ENCODE data around the gene GEN1. TPM values are rescaled to one million over a fixed set of nuclear protein-coding genes. Genes with fewer than 3 reads are reported as not detected.

GEN1 gene
- total RNA-seq, 2 experiments from 2014 or later: 37.1 to 44.0 TPM

DNA sequence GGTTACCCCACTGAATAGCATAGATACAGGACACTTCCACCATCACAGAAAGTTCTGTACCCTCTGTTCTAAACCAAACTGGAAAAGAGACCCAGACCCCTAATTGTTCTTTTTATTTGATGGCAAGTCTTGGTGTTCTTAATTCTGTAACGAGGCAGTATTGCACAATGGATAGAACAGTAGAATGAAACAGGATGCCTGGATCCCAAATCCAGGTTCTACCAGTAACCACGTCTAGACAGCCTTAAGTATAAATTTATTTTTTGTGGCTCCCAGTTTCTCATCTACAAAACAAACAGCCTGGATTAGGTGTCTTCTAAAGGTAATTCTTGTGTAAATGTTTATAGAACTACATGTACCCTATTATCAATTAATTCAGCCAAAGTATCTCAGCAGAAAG, 24.1 kb upstream of the GEN1 start:
- Mint-ChIP-seq H3K36me3 (ENCODE audit: low read depth) (peaks cover 35% of the 10 kb centered on the region), H3K4me3 (no peak overlapping the region), H3K9me3 (ENCODE audit: insufficient read depth) (no peaks in the 10 kb centered on the region), H3K27me3 (ENCODE audit: low read depth) (no peaks in the 10 kb centered on the region), H3K4me1 (ENCODE audit: low read depth) (no peaks in the 10 kb centered on the region), H3K27ac (no peak overlapping the region)
- DNase-seq (no peak), ATAC-seq (no peak)
- POLR2A ChIA-PET: no interaction called here
- CTCF ChIA-PET: no interaction called here

DNA sequence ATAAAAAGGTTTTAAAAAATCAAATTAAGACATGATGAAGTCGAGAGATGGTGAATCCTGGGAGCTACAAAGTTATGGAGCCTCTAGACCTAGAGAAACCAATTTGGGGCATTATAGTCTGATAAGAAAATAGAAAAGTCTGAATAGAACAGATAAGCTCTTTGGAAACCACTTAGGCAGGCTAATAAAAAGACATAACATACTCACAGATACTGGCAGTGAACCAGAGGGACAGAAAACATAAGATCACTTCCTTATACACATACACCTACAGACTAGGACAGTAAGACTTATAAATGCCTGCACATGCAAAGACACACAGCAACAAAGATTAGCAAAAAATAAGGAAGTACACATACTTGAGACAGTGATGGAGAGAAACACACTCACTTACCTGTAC, 20.3 kb upstream of the GEN1 start:
- Mint-ChIP-seq H3K9me3 (ENCODE audit: insufficient read depth) (no peaks in the 10 kb centered on the region), H3K27me3 (ENCODE audit: low read depth) (no peaks in the 10 kb centered on the region), H3K4me3 (no peak overlapping the region), H3K36me3 (ENCODE audit: low read depth) (peaks cover 44% of the 10 kb centered on the region), H3K4me1 (ENCODE audit: low read depth) (no peaks in the 10 kb centered on the region), H3K27ac (no peak overlapping the region)
- ChIA-PET CTCF (interaction anchor here (1.0 to 1.7 kb wide), 2 partner anchors 14 kb away, joined by 7 read pairs; no protein-coding TSS in a partner anchor), POLR2A (no interaction called here)
- no peak for ATAC-seq
- no peak for DNase-seq

- DNase-seq (no peak), ATAC-seq (no peak)
- POLR2A ChIA-PET: no interaction called here
- H3K4me3 Mint-ChIP-seq: no peak overlapping the region
- no peak overlapping the region for H3K27ac Mint-ChIP-seq
- peaks cover 47% of the 10 kb centered on the region for H3K36me3 Mint-ChIP-seq (ENCODE audit: low read depth)
- CTCF ChIA-PET: interaction anchor here (0.8 kb wide), 1 partner anchor 24 kb away, joined by 3 read pairs; no protein-coding TSS in a partner anchor
- no peaks in the 10 kb centered on the region for H3K4me1 Mint-ChIP-seq (ENCODE audit: low read depth)
- no peaks in the 10 kb centered on the region for H3K27me3 Mint-ChIP-seq (ENCODE audit: low read depth)
- no peaks in the 10 kb centered on the region for H3K9me3 Mint-ChIP-seq (ENCODE audit: insufficient read depth)
Observed at GRCh38 chr2:17735864-17736263, 18.1 kb upstream of the GEN1 start.

GRCh38 chr2:17736989-17737388, 16.9 kb upstream of the GEN1 start:
- POLR2A ChIA-PET: no interaction called here

GRCh38 chr2:17740203-17740602, 13.7 kb upstream of the GEN1 start:
- POLR2A ChIA-PET: no interaction called here
- Mint-ChIP-seq H3K36me3 (ENCODE audit: low read depth) (peaks cover 53% of the 10 kb centered on the region), H3K4me3 (no peak overlapping the region), H3K9me3 (ENCODE audit: insufficient read depth) (no peaks in the 10 kb centered on the region), H3K27me3 (ENCODE audit: low read depth) (no peaks in the 10 kb centered on the region), H3K4me1 (ENCODE audit: low read depth) (no peaks in the 10 kb centered on the region), H3K27ac (no peak overlapping the region)
- ATAC-seq (no peak), DNase-seq (no peak)
- CTCF ChIA-PET: no interaction called here

More at GRCh38 chr2:17736989-17737388, 16.9 kb upstream of the GEN1 start:
- no peak overlapping the region for H3K4me3 Mint-ChIP-seq
- no peaks in the 10 kb centered on the region for H3K4me1 Mint-ChIP-seq (ENCODE audit: low read depth)
- H3K9me3 Mint-ChIP-seq (ENCODE audit: insufficient read depth): no peaks in the 10 kb centered on the region
- no peak overlapping the region for H3K27ac Mint-ChIP-seq
- H3K36me3 Mint-ChIP-seq (ENCODE audit: low read depth): peaks cover 48% of the 10 kb centered on the region
- no peak for DNase-seq
- no peaks in the 10 kb centered on the region for H3K27me3 Mint-ChIP-seq (ENCODE audit: low read depth)
- ATAC-seq: no peak
- CTCF ChIA-PET: no interaction called here

DNA sequence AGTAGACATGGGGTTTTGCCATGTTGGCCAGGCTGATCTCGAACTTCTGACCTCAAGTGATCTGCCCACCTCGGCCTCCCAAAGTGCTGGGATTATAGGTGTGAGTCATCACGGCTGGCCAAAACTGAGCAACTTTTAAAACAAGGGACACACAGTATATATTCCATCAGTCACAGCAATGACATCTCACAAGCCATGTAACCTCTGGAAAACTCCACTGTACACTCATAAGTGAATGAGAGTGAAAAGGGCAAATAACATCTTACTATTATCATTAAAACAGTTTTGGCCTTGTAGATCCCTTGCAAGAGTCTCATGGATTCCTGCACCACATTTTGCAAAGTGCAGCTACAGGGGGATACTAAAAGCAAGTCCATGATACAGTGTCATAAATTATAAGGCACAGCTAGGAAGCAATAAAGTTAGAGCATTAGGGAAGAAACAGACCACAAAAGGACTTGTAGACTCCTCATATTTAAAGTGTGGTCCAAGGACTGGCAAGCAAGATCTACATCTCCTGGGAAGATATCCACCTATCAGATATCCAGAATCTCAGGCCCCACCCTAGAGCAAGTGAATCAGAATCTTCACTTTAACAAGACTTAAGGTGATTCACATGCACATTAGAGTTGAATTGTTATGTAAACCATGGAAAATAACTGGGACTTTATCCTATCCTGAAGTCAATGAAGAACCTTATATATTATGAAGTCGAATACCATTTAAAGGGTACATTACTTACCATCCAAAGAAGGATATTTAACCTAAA, 6.1 kb upstream of the GEN1 start:
- no peaks in the 10 kb centered on the region for H3K9me3 Mint-ChIP-seq (ENCODE audit: insufficient read depth)
- no peak overlapping the region for H3K27ac Mint-ChIP-seq
- H3K36me3 Mint-ChIP-seq (ENCODE audit: low read depth): peaks cover 24% of the 10 kb centered on the region
- H3K4me1 Mint-ChIP-seq (ENCODE audit: low read depth): peaks cover 33% of the 10 kb centered on the region
- ATAC-seq (no peak), DNase-seq (no peak)
- POLR2A ChIA-PET: no interaction called here
- no peaks in the 10 kb centered on the region for H3K27me3 Mint-ChIP-seq (ENCODE audit: low read depth)
- no peak overlapping the region for H3K4me3 Mint-ChIP-seq
- CTCF ChIA-PET: no interaction called here

DNA sequence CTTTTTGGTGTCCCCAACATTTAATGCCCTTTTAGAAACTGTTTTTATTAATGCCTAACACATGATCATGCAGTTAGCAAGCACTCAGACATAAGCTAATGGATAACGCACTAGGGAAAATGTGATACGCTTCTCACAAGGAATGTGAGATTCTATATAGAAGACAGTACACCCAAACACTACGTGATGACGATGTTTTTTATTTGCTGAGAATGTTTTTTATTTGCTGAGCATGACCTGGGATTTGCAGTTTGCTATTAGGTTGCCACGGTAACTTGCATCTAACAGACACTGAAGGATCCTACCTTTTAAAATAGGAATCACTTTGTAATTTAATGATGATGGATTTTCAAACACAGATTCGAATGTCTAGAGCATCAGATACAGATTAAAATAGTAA, 5.2 kb upstream of the GEN1 start:
- Mint-ChIP-seq H3K27ac (no peak overlapping the region), H3K4me3 (no peak overlapping the region), H3K9me3 (ENCODE audit: insufficient read depth) (no peaks in the 10 kb centered on the region), H3K36me3 (ENCODE audit: low read depth) (peaks cover 20% of the 10 kb centered on the region), H3K4me1 (ENCODE audit: low read depth) (peaks cover 33% of the 10 kb centered on the region), H3K27me3 (ENCODE audit: low read depth) (no peaks in the 10 kb centered on the region)
- DNase-seq (no peak), ATAC-seq (no peak)
- POLR2A ChIA-PET: no interaction called here
- CTCF ChIA-PET: interaction anchor here (1.0 kb wide), 1 partner anchor 78 kb away, joined by 3 read pairs; no protein-coding TSS in a partner anchor

DNA sequence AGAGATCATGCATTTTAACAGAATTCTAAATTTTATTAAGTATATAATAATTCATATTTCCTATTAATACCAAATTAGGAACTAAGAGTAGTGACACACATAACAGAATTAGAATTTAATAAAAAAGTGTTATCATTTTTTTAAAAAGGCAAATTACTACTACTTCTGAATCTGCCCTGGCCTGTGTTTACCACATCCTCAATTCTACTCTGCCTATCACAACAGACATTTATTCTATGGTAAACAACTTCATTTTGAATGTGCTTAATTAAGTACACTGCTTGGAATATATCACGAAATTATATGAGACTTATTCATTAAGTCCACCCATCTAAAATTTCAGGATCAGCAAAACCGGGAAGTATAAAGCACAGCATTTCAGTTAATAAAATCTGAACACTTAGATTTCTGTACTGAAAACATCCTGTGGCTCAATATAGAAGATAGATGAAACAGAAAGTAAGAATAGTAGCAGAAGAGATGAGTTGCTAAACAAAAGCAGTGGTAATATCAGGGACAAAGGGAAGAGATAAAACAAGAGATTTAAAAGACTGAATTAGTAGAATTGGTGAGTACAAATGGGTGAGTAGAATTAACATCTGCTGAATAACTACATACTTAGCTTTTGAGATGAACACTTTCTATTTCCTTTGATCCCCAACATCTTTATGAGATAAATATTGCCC, 4.0 kb upstream of the GEN1 start:
- Mint-ChIP-seq H3K4me3 (peak overlapping the region; percentile 20), H3K27ac (peak overlapping the region; percentile 66), H3K4me1 (ENCODE audit: low read depth) (peaks cover 33% of the 10 kb centered on the region), H3K36me3 (ENCODE audit: low read depth) (peaks cover 16% of the 10 kb centered on the region), H3K27me3 (ENCODE audit: low read depth) (no peaks in the 10 kb centered on the region), H3K9me3 (ENCODE audit: insufficient read depth) (no peaks in the 10 kb centered on the region)
- ChIA-PET POLR2A (no interaction called here), CTCF (interaction anchor here (1.0 to 1.5 kb wide), 2 partner anchors 30 to 79 kb away, joined by 3 to 5 read pairs; no protein-coding TSS in a partner anchor)
- no peak for DNase-seq
- no peak for ATAC-seq

GRCh38 chr2:17752246-17752645, 1.7 kb upstream of the GEN1 start:
- H3K36me3 Mint-ChIP-seq (ENCODE audit: low read depth): peaks cover 11% of the 10 kb centered on the region
- H3K27me3 Mint-ChIP-seq (ENCODE audit: low read depth): no peaks in the 10 kb centered on the region
- no peak for ATAC-seq
- no peaks in the 10 kb centered on the region for H3K9me3 Mint-ChIP-seq (ENCODE audit: insufficient read depth)
- ChIA-PET POLR2A (no interaction called here), CTCF (no interaction called here)
- peaks cover 44% of the 10 kb centered on the region for H3K4me1 Mint-ChIP-seq (ENCODE audit: low read depth)
- H3K4me3 Mint-ChIP-seq: peak overlapping the region; percentile 90
- peak overlapping the region; percentile 43 for H3K27ac Mint-ChIP-seq
- DNase-seq: no peak

DNA sequence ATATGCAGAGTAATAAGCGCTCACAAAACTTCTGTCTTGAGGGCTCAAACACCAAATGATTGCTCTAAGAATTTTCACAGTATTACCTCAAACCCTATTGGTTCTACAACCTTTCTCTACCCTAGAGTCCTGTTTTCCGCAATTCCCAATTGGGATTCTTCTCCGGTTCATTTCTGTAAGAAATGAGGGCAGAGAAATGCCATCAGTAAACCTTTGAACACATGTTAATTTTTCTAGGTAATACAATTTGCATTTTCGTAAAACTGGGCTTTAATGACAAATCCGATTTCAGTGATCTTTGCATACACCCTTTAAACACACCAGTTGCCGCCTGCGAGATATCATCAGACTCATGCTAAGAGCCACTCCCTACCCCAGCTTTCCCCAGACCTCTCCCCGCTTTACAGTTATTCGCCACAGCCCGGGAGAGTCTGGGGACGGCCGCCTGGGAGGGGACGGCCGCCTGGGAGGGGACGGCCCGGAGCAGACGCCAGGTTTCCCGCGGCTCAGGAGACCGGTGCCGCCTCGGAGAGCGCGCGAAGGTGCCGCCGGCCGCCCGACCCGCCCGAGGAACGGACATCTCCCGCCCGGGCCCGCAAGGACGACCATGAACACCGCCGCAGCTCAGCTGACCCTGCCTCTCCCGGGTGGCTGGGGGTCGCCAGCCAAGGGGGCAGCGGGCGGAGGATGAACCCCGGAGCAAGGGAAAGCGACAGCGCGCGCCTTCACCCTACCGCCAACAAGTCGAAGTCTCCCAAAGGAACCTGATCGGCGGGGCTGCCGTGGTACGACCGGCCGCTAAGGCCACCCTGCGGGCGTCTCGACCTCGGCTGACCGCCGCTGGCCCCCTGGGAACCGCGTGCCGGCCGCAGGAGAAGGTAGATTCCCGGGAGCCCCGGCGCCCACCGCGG, 791 bp upstream of the GEN1 start:
- Mint-ChIP-seq H3K4me1 (ENCODE audit: low read depth) (peaks cover 47% of the 10 kb centered on the region), H3K27me3 (ENCODE audit: low read depth) (no peaks in the 10 kb centered on the region), H3K27ac (peak overlapping the region; percentile 96), H3K4me3 (peak overlapping the region; percentile 90), H3K36me3 (ENCODE audit: low read depth) (peaks cover 8% of the 10 kb centered on the region), H3K9me3 (ENCODE audit: insufficient read depth) (no peaks in the 10 kb centered on the region)
- ChIA-PET CTCF (no interaction called here), POLR2A (interaction anchor here (1.0 to 1.2 kb wide), 4 partner anchors 19 to 68 kb away, joined by 3 to 4 read pairs (median 4); no protein-coding TSS in a partner anchor)
- DNase-seq (peak; percentile 51), ATAC-seq (peak; percentile 59)

DNA sequence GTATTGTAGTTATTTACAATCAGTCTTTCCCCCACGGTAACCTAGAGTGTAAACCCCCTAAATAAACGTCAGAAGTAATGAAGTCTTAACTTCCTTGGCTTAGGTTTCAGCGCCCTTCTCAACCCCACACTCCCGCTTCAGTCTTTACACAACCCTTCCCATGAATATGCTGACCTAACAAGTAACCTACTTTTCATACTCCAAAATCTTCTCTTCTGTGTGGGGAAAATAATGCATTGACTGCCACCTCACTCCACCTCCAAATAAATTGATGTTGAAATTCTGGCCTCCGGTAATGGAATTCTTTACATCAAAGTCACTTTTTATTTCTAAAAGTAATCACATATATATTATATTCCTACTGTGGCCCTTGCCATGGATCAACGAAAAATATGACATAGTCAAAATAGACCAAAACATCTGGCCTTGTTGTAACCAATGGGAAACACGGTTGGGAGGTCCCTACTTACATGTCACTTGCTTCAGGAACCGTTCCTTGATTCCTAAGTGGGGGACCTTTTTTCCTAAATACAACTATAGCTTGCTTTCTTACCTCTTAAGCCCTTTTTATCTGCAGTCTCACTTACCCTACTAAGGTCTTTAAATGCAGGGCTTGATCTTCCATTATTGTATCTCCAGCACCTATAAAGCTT, 961 bp downstream of the GEN1 start:
- Mint-ChIP-seq H3K4me3 (peak overlapping the region; percentile 90), H3K27me3 (ENCODE audit: low read depth) (no peaks in the 10 kb centered on the region), H3K36me3 (ENCODE audit: low read depth) (peaks cover 9% of the 10 kb centered on the region), H3K4me1 (ENCODE audit: low read depth) (peaks cover 50% of the 10 kb centered on the region), H3K9me3 (ENCODE audit: insufficient read depth) (no peaks in the 10 kb centered on the region), H3K27ac (peak overlapping the region; percentile 96)
- POLR2A ChIA-PET: interaction anchor here (1.0 kb wide), 1 partner anchor 12 kb away, joined by 3 read pairs; no protein-coding TSS in a partner anchor
- CTCF ChIA-PET: no interaction called here
- ATAC-seq: no peak
- DNase-seq: no peak
